ENCODE results near the gene ZMIZ1.
A peak's percentile ranks its signal among the peaks of the same experiment; 100 is the strongest.

The ZMIZ1 gene

DNA sequence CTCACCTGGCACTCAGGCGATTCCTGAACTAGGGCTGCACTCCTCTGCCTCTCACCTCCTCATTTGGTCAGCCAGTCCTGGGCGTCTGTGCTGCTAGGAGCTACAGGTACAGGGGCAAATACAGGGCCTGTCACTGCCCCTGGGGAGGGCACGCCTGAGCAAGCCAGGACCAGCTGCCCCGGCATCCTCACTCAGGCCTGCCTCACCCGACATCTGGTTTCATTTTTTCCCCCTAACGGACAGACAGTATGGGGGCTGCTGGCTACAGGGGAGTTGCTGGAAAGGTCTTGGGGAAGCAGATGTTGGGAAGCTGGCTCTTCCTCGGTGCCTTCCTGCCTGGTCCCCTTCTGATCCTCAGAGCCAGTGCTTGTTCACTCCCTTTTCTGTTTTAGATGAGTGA, 201.2 kb downstream of the ZMIZ1 start:
- TF ChIP-seq, protein P1, sequence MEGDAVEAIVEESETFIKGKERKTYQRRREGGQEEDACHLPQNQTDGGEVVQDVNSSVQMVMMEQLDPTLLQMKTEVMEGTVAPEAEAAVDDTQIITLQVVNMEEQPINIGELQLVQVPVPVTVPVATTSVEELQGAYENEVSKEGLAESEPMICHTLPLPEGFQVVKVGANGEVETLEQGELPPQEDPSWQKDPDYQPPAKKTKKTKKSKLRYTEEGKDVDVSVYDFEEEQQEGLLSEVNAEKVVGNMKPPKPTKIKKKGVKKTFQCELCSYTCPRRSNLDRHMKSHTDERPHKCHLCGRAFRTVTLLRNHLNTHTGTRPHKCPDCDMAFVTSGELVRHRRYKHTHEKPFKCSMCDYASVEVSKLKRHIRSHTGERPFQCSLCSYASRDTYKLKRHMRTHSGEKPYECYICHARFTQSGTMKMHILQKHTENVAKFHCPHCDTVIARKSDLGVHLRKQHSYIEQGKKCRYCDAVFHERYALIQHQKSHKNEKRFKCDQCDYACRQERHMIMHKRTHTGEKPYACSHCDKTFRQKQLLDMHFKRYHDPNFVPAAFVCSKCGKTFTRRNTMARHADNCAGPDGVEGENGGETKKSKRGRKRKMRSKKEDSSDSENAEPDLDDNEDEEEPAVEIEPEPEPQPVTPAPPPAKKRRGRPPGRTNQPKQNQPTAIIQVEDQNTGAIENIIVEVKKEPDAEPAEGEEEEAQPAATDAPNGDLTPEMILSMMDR (IDR thresholded peaks at IDR 0.05; ENCODE audit: low read depth, low read length): no peak
- DNase-seq (ENCODE audit: low read depth in 2 of 2): no peak
- H3K4me3 ChIP-seq (replicated peaks in 1 of 2; ENCODE audit: low read depth in 2 of 2, low read length in 2 of 2): no peak overlapping the region

DNA sequence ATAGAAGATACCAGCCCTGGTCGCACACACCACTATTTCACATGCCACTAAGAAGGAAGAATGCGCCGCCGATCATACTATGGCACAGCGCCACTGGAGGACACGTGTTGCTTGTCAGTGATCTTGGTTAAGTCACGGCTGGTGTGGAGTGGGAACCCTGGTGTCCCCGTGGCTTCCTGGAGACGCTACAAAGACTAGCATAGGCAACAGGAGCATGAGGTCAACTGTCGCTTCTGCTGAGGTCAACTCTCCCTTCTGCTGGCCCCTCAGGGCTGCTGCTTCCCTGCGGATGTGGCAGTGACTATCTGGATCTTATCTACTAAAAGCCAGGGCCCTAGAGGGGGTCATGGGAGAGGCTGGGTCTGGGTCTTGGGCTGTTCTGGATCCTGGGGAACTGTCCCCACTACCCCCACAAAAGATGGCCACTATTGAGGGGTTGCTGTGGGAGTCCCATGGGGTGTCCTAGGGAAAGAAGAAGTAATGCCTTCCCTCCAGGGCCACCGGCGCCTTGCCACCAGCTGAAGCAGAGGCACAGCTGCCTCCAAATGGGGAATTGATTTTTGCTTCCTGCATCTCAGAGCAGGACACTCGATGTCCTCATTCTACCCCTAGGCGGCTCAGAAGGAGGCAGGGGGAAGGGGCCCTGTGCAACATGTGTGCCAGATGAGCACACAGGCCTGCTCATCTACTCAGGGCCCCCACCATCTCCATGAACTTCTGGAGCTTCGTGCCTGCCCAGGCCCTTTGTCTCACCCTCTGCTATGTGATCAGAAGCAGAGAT, 201.9 kb downstream of the ZMIZ1 start:
- no peak overlapping the region for H3K4me3 ChIP-seq (replicated peaks in 1 of 2; ENCODE audit: low read depth in 2 of 2, low read length in 2 of 2)
- no peak for DNase-seq (ENCODE audit: low read depth in 2 of 2)
- TF ChIP-seq, protein P1 (IDR thresholded peaks at IDR 0.05; ENCODE audit: low read depth, low read length): no peak

DNA sequence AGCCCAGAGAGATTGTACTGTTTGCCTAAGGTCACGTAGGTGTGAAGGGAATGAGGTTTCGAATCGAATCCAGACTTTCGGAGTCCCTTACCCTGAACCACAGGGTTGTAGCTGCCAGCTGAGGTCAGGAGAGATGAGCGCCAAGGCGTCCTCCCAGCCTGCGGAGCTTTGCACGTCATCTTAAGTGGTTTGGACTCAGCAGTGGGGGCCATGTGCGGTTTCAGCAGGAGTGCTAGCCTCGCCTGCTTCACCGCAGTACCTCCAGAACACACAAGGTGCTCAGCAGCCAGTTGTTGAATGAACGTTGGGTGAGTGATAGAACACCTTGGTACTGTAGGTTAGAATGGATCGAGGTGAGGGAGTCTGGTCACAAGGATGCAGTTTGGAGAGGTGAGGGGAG, 203.6 kb downstream of the ZMIZ1 start:
- DNase-seq (ENCODE audit: low read depth in 2 of 2): no peak
- no peak overlapping the region for H3K4me3 ChIP-seq (replicated peaks in 1 of 2; ENCODE audit: low read depth in 2 of 2, low read length in 2 of 2)
- TF ChIP-seq, protein P1 (IDR thresholded peaks at IDR 0.05; ENCODE audit: low read depth, low read length): no peak

DNA sequence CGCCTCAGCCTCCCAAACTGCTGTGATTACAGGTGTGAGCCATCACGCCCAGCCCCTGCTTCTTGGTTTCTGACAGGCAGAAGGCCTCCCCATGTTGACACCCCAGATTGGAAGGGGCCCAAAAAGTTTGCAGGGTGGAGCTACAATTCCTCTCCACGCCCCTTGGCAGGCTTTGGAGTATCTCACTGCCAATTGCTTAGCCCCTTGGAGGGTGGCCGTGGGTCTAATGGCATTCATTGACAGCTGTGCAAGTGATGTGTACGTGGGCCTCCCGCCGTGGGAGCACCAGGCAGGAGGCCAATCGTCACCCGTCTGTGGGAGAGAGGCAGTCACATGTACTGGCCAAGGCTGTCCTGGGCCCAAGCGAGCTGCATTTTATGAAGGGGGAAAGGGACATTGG, 204.8 kb downstream of the ZMIZ1 start:
- no peak overlapping the region for H3K4me3 ChIP-seq (replicated peaks in 1 of 2; ENCODE audit: low read depth in 2 of 2, low read length in 2 of 2)
- DNase-seq (ENCODE audit: low read depth in 2 of 2): no peak
- TF ChIP-seq, protein P1 (IDR thresholded peaks at IDR 0.05; ENCODE audit: low read depth, low read length): no peak

DNA sequence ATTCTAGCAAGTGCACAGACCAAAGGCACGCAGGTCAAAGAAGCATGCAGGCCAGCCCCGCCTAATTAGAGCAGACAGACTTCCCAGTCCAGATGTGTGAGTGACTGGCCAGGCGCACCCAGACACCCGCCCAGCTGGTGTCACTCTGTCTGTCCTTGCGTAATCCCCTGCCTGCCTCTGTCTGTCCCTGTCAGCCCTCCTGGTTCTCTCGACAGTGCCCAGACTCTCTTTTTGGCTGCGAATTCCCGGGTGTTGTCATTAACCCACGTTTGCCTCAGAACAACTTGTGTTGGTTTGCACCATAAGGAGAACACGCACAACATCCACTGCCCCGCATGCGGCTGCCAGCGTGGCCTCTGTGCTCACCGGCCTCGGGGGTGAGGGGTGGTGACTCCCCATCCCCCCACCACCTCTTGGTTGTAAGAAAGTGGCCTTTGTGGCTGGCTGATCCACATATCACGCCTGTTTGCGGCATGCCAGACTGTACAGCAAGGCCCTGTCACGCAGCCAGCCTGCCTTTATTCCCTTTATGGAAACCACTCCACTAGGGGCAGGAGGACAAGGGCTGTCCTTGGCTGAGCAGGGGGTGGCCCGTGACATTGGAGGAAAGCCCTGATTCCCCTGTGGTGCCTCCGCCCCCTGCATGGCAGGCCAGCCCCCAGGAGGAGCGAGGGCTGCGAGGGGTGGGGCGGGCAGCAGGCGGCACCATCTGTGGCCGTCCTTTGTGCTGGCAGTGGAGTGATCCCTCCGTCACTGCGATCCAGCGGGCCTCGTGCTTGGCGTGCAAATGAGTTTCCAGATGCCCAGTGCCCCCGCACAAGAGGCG, 205.7 kb downstream of the ZMIZ1 start:
- peak; percentile 33 to 53 for DNase-seq (ENCODE audit: low read depth in 2 of 2)
- H3K4me3 ChIP-seq (replicated peaks in 1 of 2; ENCODE audit: low read depth in 2 of 2, low read length in 2 of 2): no peak overlapping the region
- TF ChIP-seq, protein P1 (IDR thresholded peaks at IDR 0.05; ENCODE audit: low read depth, low read length): no peak

DNA sequence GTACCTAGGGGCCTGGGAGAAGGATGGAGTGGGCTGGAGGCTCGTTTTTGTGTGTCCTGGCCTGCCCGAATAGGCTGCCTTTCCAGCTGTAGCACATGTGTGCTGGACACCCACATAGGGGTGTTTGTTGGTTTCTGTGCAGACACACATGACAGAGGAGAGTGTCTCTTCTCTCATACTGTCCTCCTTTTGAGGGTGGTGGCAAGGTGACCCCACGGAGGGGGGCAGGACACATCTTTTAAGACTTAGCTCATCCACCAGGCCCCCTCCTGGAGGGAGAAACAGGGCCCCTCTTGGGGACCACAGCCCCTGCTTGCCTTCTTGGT, 206.3 kb downstream of the ZMIZ1 start:
- TF ChIP-seq, protein P1 (IDR thresholded peaks at IDR 0.05; ENCODE audit: low read depth, low read length): no peak
- no peak overlapping the region for H3K4me3 ChIP-seq (replicated peaks in 1 of 2; ENCODE audit: low read depth in 2 of 2, low read length in 2 of 2)
- DNase-seq (ENCODE audit: low read depth in 2 of 2): no peak

Measured in cardiac fibroblast (primary cell).